Peyer's patch (tissue), 4 donors: Measurements from ENCODE around the gene MSH4.

Experiments
- CTCF ChIP-seq, 6 experiments: fragments of 450-650 bp in 4 of 6; fragments of 200-600 bp in 2 of 6; sonication (generic) in 1 of 6; IDR thresholded peaks; one replicate each; pipeline ENCODE4 v1.5.1; 2017 to 2019; ENCODE audit warnings: antibody characterized with exemption in 6 of 6, mild to moderate bottlenecking in 3 of 6, moderate library complexity in 1 of 6
- POLR2A ChIP-seq, 2 donors: fragments of 450-650 bp; IDR thresholded peaks; one replicate each; pipeline ENCODE4 v1.5.1; 2017; ENCODE audit warnings: antibody characterized with exemption in 2 of 2, mild to moderate bottlenecking in 2 of 2, moderate library complexity in 2 of 2

DNA sequence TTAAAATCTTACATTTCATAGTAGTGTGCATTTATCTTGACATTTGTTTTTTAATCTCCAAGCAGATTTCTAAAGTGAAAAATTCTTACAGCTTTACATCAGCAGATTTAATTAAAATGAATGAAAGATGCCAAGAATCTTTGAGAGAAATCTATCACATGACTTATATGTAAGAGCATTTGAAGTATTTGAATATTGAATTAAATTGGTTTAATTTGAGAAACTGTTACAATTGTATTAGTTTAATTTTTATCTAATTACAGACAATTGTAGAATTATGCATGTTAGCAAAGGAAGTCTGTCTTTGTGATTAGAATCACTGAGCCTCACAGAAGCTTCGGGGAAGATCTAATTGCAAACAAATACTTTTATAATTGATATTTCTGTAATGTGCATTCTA is 83.3 kb downstream of the MSH4 start:
- TF ChIP-seq CTCF (IDR thresholded peaks at IDR 0.05), result no peak
- TF ChIP-seq POLR2A (IDR thresholded peaks at IDR 0.05), result no peak
